VCaP (cell line): ENCODE data around the gene INSM2.

Experiments
- H3K27ac ChIP-seq: fragments of 450-650 bp; 2 replicates; pipeline ENCODE4 v1.5.1; 2017
- TF ChIP-seq, protein P1 (sequence below): fragments of 450-650 bp; conservative IDR thresholded peaks from 2 replicates; pipeline ENCODE4 v1.5.1; 2017; ENCODE audit warnings: mild to moderate bottlenecking, moderate library complexity

Gene INSM2

DNA sequence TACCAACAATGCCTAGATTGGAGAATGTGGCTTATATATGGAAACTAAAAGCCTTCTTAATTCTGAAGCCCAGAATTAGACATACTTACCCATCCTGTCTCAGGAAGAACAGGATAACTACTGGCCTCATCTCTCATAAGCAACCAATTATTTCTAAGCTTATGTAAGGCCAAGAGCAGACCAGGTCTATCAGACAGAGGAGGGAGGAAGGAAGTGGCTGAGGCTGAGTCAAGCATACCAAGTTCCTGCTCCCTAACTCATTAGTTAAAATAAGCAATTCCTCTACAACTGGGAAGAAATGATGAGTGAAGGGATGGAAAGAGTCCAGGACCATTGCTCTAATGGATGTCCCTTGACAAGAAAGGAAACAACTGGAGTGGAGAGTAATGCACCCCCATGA lies 27.0 kb upstream of the INSM2 start:
- TF ChIP-seq, protein P1, sequence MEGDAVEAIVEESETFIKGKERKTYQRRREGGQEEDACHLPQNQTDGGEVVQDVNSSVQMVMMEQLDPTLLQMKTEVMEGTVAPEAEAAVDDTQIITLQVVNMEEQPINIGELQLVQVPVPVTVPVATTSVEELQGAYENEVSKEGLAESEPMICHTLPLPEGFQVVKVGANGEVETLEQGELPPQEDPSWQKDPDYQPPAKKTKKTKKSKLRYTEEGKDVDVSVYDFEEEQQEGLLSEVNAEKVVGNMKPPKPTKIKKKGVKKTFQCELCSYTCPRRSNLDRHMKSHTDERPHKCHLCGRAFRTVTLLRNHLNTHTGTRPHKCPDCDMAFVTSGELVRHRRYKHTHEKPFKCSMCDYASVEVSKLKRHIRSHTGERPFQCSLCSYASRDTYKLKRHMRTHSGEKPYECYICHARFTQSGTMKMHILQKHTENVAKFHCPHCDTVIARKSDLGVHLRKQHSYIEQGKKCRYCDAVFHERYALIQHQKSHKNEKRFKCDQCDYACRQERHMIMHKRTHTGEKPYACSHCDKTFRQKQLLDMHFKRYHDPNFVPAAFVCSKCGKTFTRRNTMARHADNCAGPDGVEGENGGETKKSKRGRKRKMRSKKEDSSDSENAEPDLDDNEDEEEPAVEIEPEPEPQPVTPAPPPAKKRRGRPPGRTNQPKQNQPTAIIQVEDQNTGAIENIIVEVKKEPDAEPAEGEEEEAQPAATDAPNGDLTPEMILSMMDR = no peak
- H3K27ac ChIP-seq = peak overlapping the region; percentile 91

DNA sequence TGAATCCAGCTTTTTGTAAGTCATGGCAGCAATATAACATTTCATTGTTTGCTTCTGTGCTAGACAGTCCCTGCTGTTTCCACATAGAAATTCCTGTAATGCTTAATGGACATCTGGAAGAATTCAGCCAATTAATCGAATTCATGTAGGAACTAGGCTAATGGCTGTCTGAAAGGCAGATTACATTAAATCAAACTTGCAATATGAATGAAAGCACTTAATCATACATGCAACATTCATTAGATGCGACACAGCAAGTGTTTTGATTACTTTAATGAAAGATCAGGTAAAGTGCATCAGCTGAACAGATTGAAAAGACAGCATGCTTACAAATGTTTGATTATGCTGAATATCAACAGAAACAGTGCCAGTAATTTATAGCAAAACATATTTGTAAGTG lies 24.1 kb upstream of the INSM2 start:
- H3K27ac ChIP-seq = no peak overlapping the region
- TF ChIP-seq, protein P1 = no peak

DNA sequence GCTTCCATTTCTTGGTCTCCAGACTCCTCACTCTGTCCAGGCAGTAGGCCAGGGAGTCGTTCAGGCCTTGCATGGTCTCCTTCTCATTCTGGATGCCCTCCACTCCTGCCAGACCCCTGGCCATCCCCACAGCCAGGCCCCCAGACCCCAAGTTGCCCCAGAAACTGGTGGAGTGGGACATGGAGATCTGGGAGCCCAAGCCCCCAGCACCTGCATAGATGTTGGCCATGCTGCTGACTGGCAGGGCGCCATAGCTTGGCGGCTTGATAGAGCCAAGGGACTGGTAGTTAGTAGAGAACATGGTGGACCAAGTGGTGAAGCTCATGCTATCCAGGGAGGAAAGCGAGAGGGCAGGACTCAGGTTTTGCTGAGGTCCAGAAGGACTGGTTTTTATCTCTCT lies 21.2 kb upstream of the INSM2 start:
- no peak overlapping the region for H3K27ac ChIP-seq
- TF ChIP-seq, protein P1 = no peak

DNA sequence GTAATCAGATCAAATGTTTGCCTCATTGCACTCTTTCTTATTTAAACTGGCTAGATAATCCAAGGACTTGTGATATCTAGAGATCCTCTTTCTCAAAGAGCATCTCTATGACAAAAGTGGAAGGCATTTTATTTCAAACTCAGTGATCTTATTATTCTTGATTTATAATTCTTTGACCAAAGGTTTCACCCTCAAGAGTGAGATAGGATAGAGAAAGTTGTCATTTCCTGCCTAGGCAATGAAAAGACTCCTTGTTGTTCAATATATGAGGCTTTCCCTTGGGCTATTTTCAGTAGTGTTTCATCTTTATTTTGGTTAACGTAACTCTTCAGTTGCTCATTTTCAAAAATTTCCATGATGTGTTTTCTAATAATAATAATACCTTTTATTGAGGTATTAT lies 18.0 kb upstream of the INSM2 start:
- H3K27ac ChIP-seq = no peak overlapping the region
- TF ChIP-seq, protein P1 = no peak

DNA sequence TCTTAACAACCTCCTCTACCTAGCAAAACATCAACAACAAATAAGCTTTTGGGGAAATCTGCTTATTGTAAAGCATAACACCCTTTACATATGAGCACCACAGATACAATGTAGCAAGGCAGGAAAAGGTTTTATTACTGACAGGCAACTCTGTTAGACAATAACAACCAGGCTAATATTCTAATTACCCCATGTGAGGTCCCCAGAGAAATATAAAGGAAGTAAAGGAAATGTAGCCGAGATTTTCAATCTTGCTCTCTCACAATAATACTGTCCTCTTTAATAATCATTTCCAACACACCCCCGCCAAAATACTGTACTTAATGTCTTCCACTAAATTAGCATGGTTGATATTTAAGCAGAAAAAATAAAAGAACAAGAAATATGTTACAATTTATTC lies 14.0 kb upstream of the INSM2 start:
- TF ChIP-seq, protein P1 = no peak
- H3K27ac ChIP-seq = no peak overlapping the region

DNA sequence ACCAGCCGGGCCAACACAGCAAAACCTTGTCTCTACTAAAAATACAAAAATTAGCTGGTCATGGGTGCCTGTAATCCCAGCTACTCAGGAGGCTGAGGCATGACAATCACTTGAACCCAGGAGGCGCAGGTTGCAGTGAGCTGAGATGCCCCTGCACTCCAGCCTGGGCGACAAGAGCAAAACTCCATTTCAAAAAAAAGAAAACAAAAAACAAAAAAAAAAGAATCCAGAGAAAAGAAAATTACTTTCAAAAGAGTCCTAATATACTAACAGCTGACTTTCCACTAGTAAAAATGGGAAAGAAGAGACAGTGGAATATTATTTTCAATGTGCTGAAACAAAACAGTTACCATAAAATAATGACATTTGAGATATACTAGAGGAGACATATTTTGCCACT lies 8.3 kb upstream of the INSM2 start:
- TF ChIP-seq, protein P1 = no peak
- H3K27ac ChIP-seq = peak overlapping the region; percentile 69

DNA sequence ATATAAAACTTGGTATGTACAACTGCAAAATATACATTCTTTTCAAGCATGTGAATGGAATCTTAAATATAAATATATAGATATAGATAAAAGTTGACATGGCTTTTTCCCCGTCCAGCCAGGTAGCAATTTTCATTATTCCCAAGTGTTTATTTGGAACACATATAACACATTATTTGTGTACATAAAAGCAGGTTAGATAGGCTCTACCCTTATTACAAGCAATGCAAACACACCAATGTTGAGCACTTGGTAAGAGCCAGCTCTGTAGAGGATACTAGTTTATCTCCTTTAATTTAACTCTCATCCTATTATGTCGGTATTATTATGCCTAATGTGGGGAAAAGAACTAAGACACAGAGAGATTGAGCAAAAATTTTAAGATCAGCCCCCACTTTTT lies 7.0 kb upstream of the INSM2 start:
- H3K27ac ChIP-seq = peak overlapping the region; percentile 69
- TF ChIP-seq, protein P1 = no peak
